ENCODE measurements around the gene IL17B. TPM values are rescaled to one million over a fixed set of nuclear protein-coding genes. Genes with fewer than 3 reads are reported as not detected.

Gene IL17B
- total RNA-seq, 2 experiments from 2014 or later: not detected

DNA sequence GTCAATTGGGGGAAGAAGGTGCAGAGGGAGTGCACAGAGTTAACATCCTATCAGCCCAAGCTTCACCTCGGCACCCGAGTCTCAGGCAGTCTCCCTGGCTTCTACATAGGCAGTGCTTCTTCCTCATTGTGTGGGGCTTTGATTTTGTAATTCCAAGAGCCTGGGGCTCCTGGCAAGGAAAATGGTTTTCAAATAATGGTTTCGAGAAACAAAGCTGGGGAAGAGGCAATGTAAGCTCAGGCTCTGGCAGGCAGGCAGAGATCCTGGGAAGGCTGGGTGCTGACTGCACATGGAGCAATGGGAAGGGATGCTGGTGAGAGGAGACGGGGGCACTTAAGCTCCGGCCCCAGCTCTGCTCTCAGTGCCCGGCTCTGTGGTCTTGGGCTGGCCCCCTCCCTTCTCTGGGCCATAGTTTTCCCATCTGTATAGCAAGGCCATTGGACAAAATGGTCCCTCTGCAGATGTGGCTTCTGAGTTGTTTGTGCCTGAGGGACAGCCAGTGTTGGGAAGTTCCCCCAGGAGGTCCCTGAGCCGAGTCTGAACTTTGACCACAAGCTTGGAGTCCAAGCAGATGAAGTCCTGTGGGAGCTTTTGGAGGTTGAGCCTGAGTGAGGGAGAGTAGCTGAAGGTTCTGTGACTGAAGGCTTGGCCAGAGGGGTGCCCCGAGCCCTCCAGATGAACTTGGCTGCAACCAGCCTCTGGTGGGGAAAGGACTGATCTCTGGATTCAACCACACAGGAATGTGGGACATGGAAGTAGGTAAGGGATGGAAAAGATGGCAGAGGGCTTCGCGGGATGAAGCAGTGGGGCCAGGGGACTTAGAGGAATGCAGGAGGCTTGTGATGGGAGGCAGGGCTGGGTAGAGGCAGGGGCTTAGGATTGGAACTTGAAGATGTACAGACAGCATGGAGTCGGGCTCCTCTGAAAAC, 28.5 kb upstream of the IL17B start:
- CTCF ChIA-PET (ENCODE audit: unreplicated experiment): no interaction called here
- H2AFZ ChIP-seq (ENCODE audit: low read length): no peak overlapping the region

DNA sequence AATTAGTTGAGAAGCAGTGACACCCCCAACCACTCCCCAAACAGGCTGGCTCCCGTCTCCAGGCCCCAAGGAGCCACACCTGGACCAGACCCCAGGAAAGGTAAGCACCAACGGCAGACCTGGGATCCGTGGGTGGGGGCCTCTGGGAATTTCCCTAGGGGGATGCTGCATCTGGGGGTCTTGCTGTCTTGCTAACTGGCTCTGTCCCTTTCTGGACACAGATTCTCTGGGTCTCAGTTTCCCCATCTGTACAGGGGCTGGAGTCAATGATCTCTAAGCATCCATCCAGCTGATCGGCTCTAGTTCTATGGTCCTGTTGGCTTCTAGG, 27.9 kb upstream of the IL17B start:
- ChIA-PET POLR2A (interaction anchor here (0.5 kb wide), 1 partner anchor 157 kb away, joined by 3 read pairs; no protein-coding TSS in a partner anchor), CTCF (ENCODE audit: unreplicated experiment) (no interaction called here)
- Histone ChIP-seq H3K9me2 (ENCODE audit: insufficient read depth, low read length) (no peaks in the 10 kb centered on the region), H3K27ac (ENCODE audit: low read depth, low read length, poor library complexity, severe bottlenecking) (no peak overlapping the region), H3K4me3 (ENCODE audit: low read depth, low read length, poor library complexity, severe bottlenecking) (no peak overlapping the region), H3K4me1 (ENCODE audit: insufficient read depth, low read length, poor library complexity, severe bottlenecking) (no peaks in the 10 kb centered on the region), H3K4me2 (ENCODE audit: low read length) (no peak overlapping the region), H3K36me3 (ENCODE audit: insufficient read depth, low read length) (no peaks in the 10 kb centered on the region), H4K20me1 (ENCODE audit: insufficient read depth, low read length) (no peaks in the 10 kb centered on the region), H3K79me2 (ENCODE audit: insufficient read depth, low read depth, low read length) (no peaks in the 10 kb centered on the region), H3K9me3 (ENCODE audit: low read length) (no peaks in the 10 kb centered on the region), H2AFZ (ENCODE audit: low read length) (no peak overlapping the region)
- intact Hi-C loops (cut with micrococcal nuclease; ENCODE audit: unreplicated experiment): no loop called here
- DNase-seq (ENCODE audit: low spot score): no peak
- TF ChIP-seq, protein P1, sequence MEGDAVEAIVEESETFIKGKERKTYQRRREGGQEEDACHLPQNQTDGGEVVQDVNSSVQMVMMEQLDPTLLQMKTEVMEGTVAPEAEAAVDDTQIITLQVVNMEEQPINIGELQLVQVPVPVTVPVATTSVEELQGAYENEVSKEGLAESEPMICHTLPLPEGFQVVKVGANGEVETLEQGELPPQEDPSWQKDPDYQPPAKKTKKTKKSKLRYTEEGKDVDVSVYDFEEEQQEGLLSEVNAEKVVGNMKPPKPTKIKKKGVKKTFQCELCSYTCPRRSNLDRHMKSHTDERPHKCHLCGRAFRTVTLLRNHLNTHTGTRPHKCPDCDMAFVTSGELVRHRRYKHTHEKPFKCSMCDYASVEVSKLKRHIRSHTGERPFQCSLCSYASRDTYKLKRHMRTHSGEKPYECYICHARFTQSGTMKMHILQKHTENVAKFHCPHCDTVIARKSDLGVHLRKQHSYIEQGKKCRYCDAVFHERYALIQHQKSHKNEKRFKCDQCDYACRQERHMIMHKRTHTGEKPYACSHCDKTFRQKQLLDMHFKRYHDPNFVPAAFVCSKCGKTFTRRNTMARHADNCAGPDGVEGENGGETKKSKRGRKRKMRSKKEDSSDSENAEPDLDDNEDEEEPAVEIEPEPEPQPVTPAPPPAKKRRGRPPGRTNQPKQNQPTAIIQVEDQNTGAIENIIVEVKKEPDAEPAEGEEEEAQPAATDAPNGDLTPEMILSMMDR (conservative IDR thresholded peaks at IDR 0.05; ENCODE audit: low read length): no peak
- TF ChIP-seq EZH2phosphoT487 (IDR thresholded peaks at IDR 0.05; ENCODE audit: borderline replicate concordance, low read depth, low read length): no peak
- BruUV-seq (replicated peaks): no TSS peak

More for the DNA sequence above, 28.5 kb upstream of the IL17B start:
- no peak overlapping the region for H3K4me2 ChIP-seq (ENCODE audit: low read length)
- no peak for DNase-seq (ENCODE audit: low spot score)
- H3K79me2 ChIP-seq (ENCODE audit: insufficient read depth, low read depth, low read length): no peaks in the 10 kb centered on the region
- H3K4me1 ChIP-seq (ENCODE audit: insufficient read depth, low read length, poor library complexity, severe bottlenecking): no peaks in the 10 kb centered on the region
- BruUV-seq (replicated peaks): no TSS peak
- H3K4me3 ChIP-seq (ENCODE audit: low read depth, low read length, poor library complexity, severe bottlenecking): no peak overlapping the region
- H3K9me2 ChIP-seq (ENCODE audit: insufficient read depth, low read length): no peaks in the 10 kb centered on the region
- intact Hi-C loops (cut with micrococcal nuclease; ENCODE audit: unreplicated experiment): no loop called here
- POLR2A ChIA-PET: interaction anchor here (0.7 kb wide), 1 partner anchor 37 kb away, joined by 4 read pairs; no protein-coding TSS in a partner anchor
- no peaks in the 10 kb centered on the region for H3K9me3 ChIP-seq (ENCODE audit: low read length)
- H3K27ac ChIP-seq (ENCODE audit: low read depth, low read length, poor library complexity, severe bottlenecking): no peak overlapping the region
- H3K36me3 ChIP-seq (ENCODE audit: insufficient read depth, low read length): no peaks in the 10 kb centered on the region
- TF ChIP-seq EZH2phosphoT487 (IDR thresholded peaks at IDR 0.05; ENCODE audit: borderline replicate concordance, low read depth, low read length): no peak
- H4K20me1 ChIP-seq (ENCODE audit: insufficient read depth, low read length): no peaks in the 10 kb centered on the region

DNA sequence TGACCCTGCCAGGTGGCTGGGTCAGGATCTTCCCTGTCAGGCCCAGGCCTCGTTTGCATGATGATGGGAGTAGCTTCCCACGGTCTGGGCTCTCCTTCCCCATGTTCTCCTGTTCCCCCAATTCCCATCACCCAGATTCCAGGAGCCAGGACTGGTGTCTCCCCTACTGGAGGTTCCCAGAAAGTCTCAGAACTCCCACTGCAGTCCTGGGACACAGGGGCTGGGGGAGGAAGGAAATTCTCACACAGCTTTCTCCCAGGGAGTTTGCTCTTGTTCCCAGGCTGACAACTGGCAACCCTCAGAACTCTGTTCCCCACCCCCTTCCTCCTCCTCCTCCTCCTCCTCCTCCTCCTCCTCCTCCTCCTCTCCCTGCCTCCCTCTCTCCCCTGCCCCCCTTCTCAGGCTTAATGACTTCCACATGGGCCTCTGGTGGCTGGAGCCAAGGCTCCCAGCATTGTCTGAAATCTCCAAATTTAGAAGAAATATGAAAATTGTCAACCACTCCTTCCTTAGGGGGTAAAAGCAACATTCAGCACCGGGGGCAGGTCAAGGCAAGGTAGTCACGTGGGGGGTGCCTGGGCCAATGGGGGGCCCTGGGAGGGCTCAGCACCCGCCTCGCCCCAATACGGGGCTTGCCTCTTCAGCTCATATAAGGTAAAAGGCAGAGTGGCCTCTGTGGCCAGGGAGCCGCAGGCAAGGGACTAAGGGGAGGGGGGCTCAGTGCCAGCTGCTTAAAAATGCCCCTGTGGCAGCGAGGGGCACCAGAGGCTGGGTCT, 27.3 kb upstream of the IL17B start:
- BruUV-seq (replicated peaks): no TSS peak
- intact Hi-C loops (cut with micrococcal nuclease; ENCODE audit: unreplicated experiment): no loop called here
- Histone ChIP-seq H3K9me2 (ENCODE audit: insufficient read depth, low read length) (no peaks in the 10 kb centered on the region), H3K4me1 (ENCODE audit: insufficient read depth, low read length, poor library complexity, severe bottlenecking) (no peaks in the 10 kb centered on the region), H4K20me1 (ENCODE audit: insufficient read depth, low read length) (no peaks in the 10 kb centered on the region), H3K36me3 (ENCODE audit: insufficient read depth, low read length) (no peaks in the 10 kb centered on the region), H3K4me2 (ENCODE audit: low read length) (no peak overlapping the region), H3K27ac (ENCODE audit: low read depth, low read length, poor library complexity, severe bottlenecking) (no peak overlapping the region), H3K79me2 (ENCODE audit: insufficient read depth, low read depth, low read length) (no peaks in the 10 kb centered on the region), H3K9me3 (ENCODE audit: low read length) (no peaks in the 10 kb centered on the region), H3K4me3 (ENCODE audit: low read depth, low read length, poor library complexity, severe bottlenecking) (no peak overlapping the region), H2AFZ (ENCODE audit: low read length) (no peak overlapping the region)
- ChIA-PET POLR2A (interaction anchor here (0.5 kb wide), 1 partner anchor 158 kb away, joined by 3 read pairs; no protein-coding TSS in a partner anchor), CTCF (ENCODE audit: unreplicated experiment) (no interaction called here)
- no peak for TF ChIP-seq EZH2phosphoT487 (IDR thresholded peaks at IDR 0.05; ENCODE audit: borderline replicate concordance, low read depth, low read length)
- TF ChIP-seq, protein P1 (conservative IDR thresholded peaks at IDR 0.05; ENCODE audit: low read length): no peak
- no peak for DNase-seq (ENCODE audit: low spot score)

Measured in OCI-LY7 (cell line).